Neuronal stem cell (in vitro differentiated cells): ENCODE results near the gene ASTL.

Source experiments
- DNase-seq: peaks from one replicate; pipeline ENCODE4 v3.0.0-alpha.2; 2013; ENCODE audit warnings: low spot score
- H2AFZ ChIP-seq: one replicate; pipeline ENCODE4 v1.6.1; 2013; ENCODE audit warnings: mild to moderate bottlenecking, low read length, inconsistent platforms
- H2AK5ac ChIP-seq: 2 replicates; pipeline ENCODE4 v1.6.1; 2013; ENCODE audit warnings: low read depth, mild to moderate bottlenecking, inconsistent platforms, low read length, moderate library complexity, mixed read lengths
- H2BK120ac ChIP-seq: 2 replicates; pipeline ENCODE4 v1.6.1; 2013; ENCODE audit warnings: low read depth, mild to moderate bottlenecking, inconsistent platforms, low read length, moderate library complexity, mixed read lengths
- H2BK12ac ChIP-seq: one replicate; pipeline ENCODE4 v1.6.1; 2013; ENCODE audit warnings: low read length, inconsistent platforms
- H2BK15ac ChIP-seq: 2 replicates; pipeline ENCODE4 v1.6.1; 2013; ENCODE audit warnings: mild to moderate bottlenecking, low read length, inconsistent platforms, mixed read lengths
- H2BK5ac ChIP-seq: one replicate; pipeline ENCODE4 v1.6.1; 2013; ENCODE audit warnings: inconsistent platforms, mild to moderate bottlenecking, low read length, moderate library complexity
- H3K14ac ChIP-seq: one replicate; pipeline ENCODE4 v1.6.1; 2013; ENCODE audit warnings: low read length, inconsistent platforms
- H3K18ac ChIP-seq: 2 replicates; pipeline ENCODE4 v1.6.1; 2013; ENCODE audit warnings: low read length, inconsistent platforms
- H3K23ac ChIP-seq: 2 replicates; pipeline ENCODE4 v1.6.1; 2013; ENCODE audit warnings: low read depth, mild to moderate bottlenecking, mixed read lengths, low read length, inconsistent platforms; ENCODE audit not compliant: poor library complexity
- H3K27ac ChIP-seq: replicated peaks from 3 replicates; pipeline ENCODE4 v1.5.1; 2013; ENCODE audit warnings: low read length, inconsistent platforms
- H3K27me3 ChIP-seq, 3 experiments: 2 replicates each; pipeline ENCODE4 v1.6.1; 2013; ENCODE audit warnings: low read length in 3 of 3, mild to moderate bottlenecking in 2 of 3, inconsistent platforms in 1 of 3, low read depth in 1 of 3, mixed read lengths in 1 of 3, moderate library complexity in 1 of 3; ENCODE audit not compliant: control insufficient read depth in 3 of 3, insufficient read depth in 3 of 3
- H3K36me3 ChIP-seq, 2 donors: replicated peaks in 1 of 2; 2 replicates each; pipeline ENCODE4 v1.6.1; 2013; ENCODE audit warnings: low read length in 2 of 2; ENCODE audit not compliant: control insufficient read depth in 2 of 2, insufficient read depth in 2 of 2
- H3K4ac ChIP-seq: 2 replicates; pipeline ENCODE4 v1.6.1; 2013; ENCODE audit warnings: inconsistent platforms, mild to moderate bottlenecking, low read length, moderate library complexity
- H3K4me1 ChIP-seq, 2 donors: 1 replicate in 1 of 2; 2 replicates in 1 of 2; pipeline ENCODE4 v1.6.1; 2013; ENCODE audit warnings: low read length in 2 of 2, low read depth in 1 of 2; ENCODE audit not compliant: control insufficient read depth in 2 of 2, insufficient read depth in 1 of 2
- H3K4me2 ChIP-seq: one replicate; pipeline ENCODE4 v1.6.1; 2013; ENCODE audit warnings: mild to moderate bottlenecking, low read length, inconsistent platforms; ENCODE audit not compliant: insufficient read depth, poor library complexity, severe bottlenecking
- H3K4me3 ChIP-seq, 2 donors: 2 replicates each; pipeline ENCODE4 v1.5.1; 2013; ENCODE audit warnings: low read length in 2 of 2, mild to moderate bottlenecking in 2 of 2, inconsistent platforms in 1 of 2, moderate library complexity in 1 of 2
- H3K79me1 ChIP-seq: one replicate; pipeline ENCODE4 v1.6.1; 2013; ENCODE audit warnings: low read depth, mild to moderate bottlenecking, inconsistent platforms, low read length, moderate library complexity
- H3K9ac ChIP-seq: one replicate; pipeline ENCODE4 v1.6.1; 2013; ENCODE audit warnings: mild to moderate bottlenecking, low read depth, low read length, inconsistent platforms; ENCODE audit not compliant: poor library complexity
- H3K9me3 ChIP-seq, 2 donors: replicated peaks in 1 of 2; 2 replicates each; pipeline versions ENCODE3 to v1.6.1; 2013; ENCODE audit warnings: low read length in 2 of 2, mild to moderate bottlenecking in 2 of 2, inconsistent platforms in 1 of 2, low read depth in 1 of 2, mixed read lengths in 1 of 2, moderate library complexity in 1 of 2; ENCODE audit not compliant: control insufficient read depth in 2 of 2, insufficient read depth in 1 of 2
- H4K8ac ChIP-seq: one replicate; pipeline ENCODE4 v1.6.1; 2013; ENCODE audit warnings: low read depth, mild to moderate bottlenecking, inconsistent platforms, low read length, moderate library complexity
- H4K91ac ChIP-seq: one replicate; pipeline ENCODE4 v1.6.1; 2013; ENCODE audit warnings: low read length, low read depth, mild to moderate bottlenecking, inconsistent platforms; ENCODE audit not compliant: poor library complexity
- WGBS, 2 donors: extraction: QIAGEN DNeasy Blood & Tissue Kit; methylation state at CpG; one replicate each; pipeline ENCODE4 v1.1.7; 2013; ENCODE audit warnings: missing lambda C conversion rate in 2 of 2, mixed read lengths in 1 of 2; ENCODE audit not compliant: insufficient read length in 2 of 2, insufficient replicate concordance in 1 of 2; ENCODE audit errors: extremely low coverage in 2 of 2; 5-methylcytosine and 5-hydroxymethylcytosine counted together

ASTL gene

GRCh38 chr2:96135171-96135570 is 3.1 kb downstream of the ASTL start:
- Histone ChIP-seq H2BK12ac (no peak overlapping the region), H3K4me3 (no peak overlapping the region), H3K4ac (no peak overlapping the region), H4K91ac (no peak overlapping the region), H4K8ac (no peak overlapping the region), H2BK15ac (no peak overlapping the region), H3K27me3 (peaks cover 0 to 70% (median 2%) of the 10 kb centered on the region in 3 experiments), H3K9ac (no peak overlapping the region), H3K27ac (no peak overlapping the region), H3K9me3 (peaks cover 0 to 2% of the 10 kb centered on the region in 2 donors), H2AFZ (no peak overlapping the region), H3K14ac (no peak overlapping the region), H2BK120ac (no peak overlapping the region), H2AK5ac (no peak overlapping the region), H3K4me2 (no peak overlapping the region), H3K4me1 (no peaks in the 10 kb centered on the region), H3K23ac (no peak overlapping the region), H3K18ac (peak overlapping the region; percentile 76), H2BK5ac (peak overlapping the region; percentile 59), H3K79me1 (no peaks in the 10 kb centered on the region), H3K36me3 (no peaks in the 10 kb centered on the region)
- no CpG with 5 or more reads among the region's 9 CpGs for WGBS, 2 donors
- no peak for DNase-seq

- H3K27ac ChIP-seq: no peak overlapping the region
- H3K27me3 ChIP-seq: peaks cover 0 to 77% (median 2%) of the 10 kb centered on the region in 3 experiments
These were observed 3.9 kb downstream of the ASTL start for GRCh38 chr2:96134421-96134820.

DNA sequence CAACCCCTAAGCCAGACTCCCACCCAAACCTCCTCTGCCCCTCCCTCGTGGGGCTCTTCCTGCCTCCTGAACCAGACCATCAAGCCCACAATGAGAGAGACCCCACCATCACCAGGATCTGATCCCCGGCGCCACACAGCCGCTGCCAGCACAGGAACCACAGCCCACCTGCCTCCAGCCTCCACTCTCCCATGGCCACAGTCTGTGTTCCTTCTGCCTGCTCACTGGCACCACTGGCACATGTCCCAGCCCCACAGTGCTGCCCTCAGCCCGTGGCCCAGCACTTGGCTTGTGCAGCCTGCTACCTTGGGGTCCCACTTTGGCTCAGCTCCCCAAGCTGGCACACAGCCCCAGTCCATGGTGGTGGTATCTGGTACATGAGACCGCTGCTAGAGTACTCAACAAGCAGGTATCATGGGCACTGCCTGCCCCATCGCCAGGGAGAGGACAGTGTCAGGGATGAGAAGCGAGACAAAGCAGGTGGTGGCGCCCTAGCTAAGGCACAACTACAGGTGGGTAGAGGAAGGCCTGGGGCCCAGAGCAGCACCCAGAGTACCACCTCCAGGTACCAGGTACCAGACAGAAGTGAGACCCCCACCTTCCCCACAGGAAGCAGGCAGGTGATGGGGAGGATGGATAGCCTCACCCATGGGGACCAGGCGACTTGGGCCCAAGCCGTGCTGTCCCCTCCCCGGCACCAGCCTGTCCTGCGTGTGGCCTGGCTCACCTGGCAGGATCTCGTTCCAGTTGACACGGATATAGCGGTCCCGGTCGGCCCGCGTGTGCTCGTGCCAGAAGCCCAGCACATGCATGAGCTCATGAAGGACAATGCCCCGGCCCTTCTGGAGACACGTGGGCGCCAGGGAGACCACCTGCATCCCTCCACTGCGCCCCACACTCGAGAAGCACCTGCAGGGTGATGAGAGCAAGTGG is 6.2 kb downstream of the ASTL start:
- no peak overlapping the region for H2BK12ac ChIP-seq
- H2BK15ac ChIP-seq: peak overlapping the region; percentile 73
- peak overlapping the region; percentile 55 for H4K8ac ChIP-seq
- H3K14ac ChIP-seq: peak overlapping the region; percentile 27
- peaks cover 0 to 70% (median 2%) of the 10 kb centered on the region in 3 experiments for H3K27me3 ChIP-seq
- peak overlapping the region; percentile 75 for H3K18ac ChIP-seq
- no peak overlapping the region for H2AFZ ChIP-seq
- no peak overlapping the region for H4K91ac ChIP-seq
- peak overlapping the region in 1 of 2 donors; percentile 33 for H3K4me3 ChIP-seq
- H3K4me2 ChIP-seq: no peak overlapping the region
- no CpG with 5 or more reads among the region's 26 CpGs for WGBS, 2 donors
- no peak overlapping the region for H3K9ac ChIP-seq
- H3K36me3 ChIP-seq: no peaks in the 10 kb centered on the region
- H2BK5ac ChIP-seq: no peak overlapping the region
- no peaks in the 10 kb centered on the region for H3K79me1 ChIP-seq
- H3K4me1 ChIP-seq: no peaks in the 10 kb centered on the region
- peak overlapping the region; percentile 13 for H3K4ac ChIP-seq
- no peak for DNase-seq
- no peak overlapping the region for H2BK120ac ChIP-seq
- peaks cover 0 to 2% of the 10 kb centered on the region in 2 donors for H3K9me3 ChIP-seq
- no peak overlapping the region for H3K27ac ChIP-seq
- peak overlapping the region; percentile 93 for H2AK5ac ChIP-seq
- H3K23ac ChIP-seq: peak overlapping the region; percentile 90

More at GRCh38 chr2:96134421-96134820, 3.9 kb downstream of the ASTL start:
- Histone ChIP-seq H2BK5ac (peak overlapping the region; percentile 59), H2BK15ac (peak overlapping the region; percentile 68), H3K4me1 (no peaks in the 10 kb centered on the region), H3K36me3 (no peaks in the 10 kb centered on the region), H3K4ac (no peak overlapping the region), H4K91ac (no peak overlapping the region), H3K18ac (peak overlapping the region; percentile 11), H3K23ac (no peak overlapping the region), H4K8ac (no peak overlapping the region), H3K4me2 (no peak overlapping the region), H2BK120ac (no peak overlapping the region), H2AFZ (no peak overlapping the region), H2AK5ac (peak overlapping the region; percentile 73), H3K4me3 (no peak overlapping the region), H2BK12ac (no peak overlapping the region), H3K9me3 (peaks cover 0 to 2% of the 10 kb centered on the region in 2 donors), H3K9ac (no peak overlapping the region), H3K14ac (peak overlapping the region; percentile 47), H3K79me1 (no peaks in the 10 kb centered on the region)
- WGBS, 2 donors: no CpG with 5 or more reads among the region's 11 CpGs
- no peak for DNase-seq

DNA sequence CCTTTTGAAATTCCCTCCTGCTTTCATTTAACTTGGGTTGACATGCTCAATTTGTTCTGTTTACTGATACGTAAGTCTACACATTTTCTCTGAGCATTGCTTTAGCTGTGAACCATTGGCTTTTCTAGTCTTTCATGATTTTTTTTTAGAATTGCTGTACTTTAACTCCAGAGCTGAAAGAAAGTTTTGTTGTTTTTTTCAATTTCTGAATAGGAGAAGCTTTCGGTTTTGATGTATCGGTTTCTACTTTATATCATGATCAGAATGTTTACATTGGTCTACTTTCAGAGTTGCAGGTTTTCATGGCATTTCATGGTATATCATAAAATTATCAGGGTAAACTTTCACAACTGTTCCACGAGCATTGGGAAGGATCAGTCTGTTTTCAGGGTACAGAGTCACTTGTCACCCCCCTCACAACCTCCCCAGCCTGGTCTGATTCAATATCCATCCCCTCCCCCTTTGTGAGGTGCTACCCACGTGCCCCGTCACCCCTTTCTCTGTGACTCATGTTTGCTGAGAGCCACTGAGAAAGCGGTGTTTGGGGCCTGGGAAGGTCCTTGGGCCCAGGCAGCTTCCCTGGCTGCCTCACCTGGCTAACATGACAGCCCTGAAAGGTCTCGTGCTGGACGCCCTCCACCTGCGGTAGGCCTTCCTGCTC is 7.0 kb downstream of the ASTL start:
- Histone ChIP-seq H3K14ac (no peak overlapping the region), H3K9me3 (peaks cover 0 to 2% of the 10 kb centered on the region in 2 donors), H3K4me3 (no peak overlapping the region), H2BK5ac (no peak overlapping the region), H3K27me3 (peaks cover 0 to 66% (median 2%) of the 10 kb centered on the region in 3 experiments), H3K4ac (no peak overlapping the region), H3K79me1 (no peaks in the 10 kb centered on the region), H2BK15ac (peak overlapping the region; percentile 73), H3K18ac (peak overlapping the region; percentile 75), H3K4me1 (no peaks in the 10 kb centered on the region), H2BK12ac (no peak overlapping the region), H2AK5ac (peak overlapping the region; percentile 93), H3K4me2 (no peak overlapping the region), H3K9ac (no peak overlapping the region), H2AFZ (no peak overlapping the region), H4K8ac (no peak overlapping the region), H3K23ac (peak overlapping the region; percentile 90), H3K36me3 (no peaks in the 10 kb centered on the region), H2BK120ac (no peak overlapping the region), H3K27ac (no peak overlapping the region), H4K91ac (no peak overlapping the region)
- no peak for DNase-seq
- no CpG with 5 or more reads among the region's 10 CpGs for WGBS, 2 donors
